HepG2 (cell line): ENCODE results near the gene DPP7. TPM values are rescaled to one million over a fixed set of nuclear protein-coding genes. Genes with fewer than 3 reads are reported as not detected.
A peak's percentile ranks its signal among the peaks of the same experiment; 100 is the strongest.

Source experiments
- ARNT2 ChIP-seq: sonication (generic); formaldehyde crosslinking; IDR thresholded peaks from 2 replicates; pipeline ENCODE4 v1.8.0; 2022; ENCODE audit warnings: mild to moderate bottlenecking, low read depth, missing genetic modification reagents, moderate library complexity
- ELF3 ChIP-seq: IDR thresholded peaks from 2 replicates; pipeline ENCODE4 v1.6.1; 2016; ENCODE audit warnings: missing genetic modification reagents, missing compliant biosample characterization
- ERF ChIP-seq: IDR thresholded peaks from 2 replicates; pipeline ENCODE4 v1.6.1; 2018; ENCODE audit warnings: missing biosample characterization, missing genetic modification reagents
- PAWR ChIP-seq: sonication (generic); formaldehyde crosslinking; IDR thresholded peaks from 2 replicates; pipeline ENCODE4 v1.4.0; 2020; ENCODE audit warnings: missing genetic modification reagents, mild to moderate bottlenecking, borderline replicate concordance
- SALL1 ChIP-seq: sonication (generic); formaldehyde crosslinking; IDR thresholded peaks from 2 replicates; pipeline ENCODE4 v1.8.0; 2022; ENCODE audit warnings: mild to moderate bottlenecking, missing genetic modification reagents
- SMAD1 ChIP-seq: sonication (generic); formaldehyde crosslinking; IDR thresholded peaks from 2 replicates; pipeline ENCODE4 v1.4.0; 2020; ENCODE audit warnings: missing genetic modification reagents, low read depth, mild to moderate bottlenecking, borderline replicate concordance
- SP4 ChIP-seq: sonication (generic); formaldehyde crosslinking; IDR thresholded peaks from 2 replicates; pipeline ENCODE4 v1.8.1; 2023; ENCODE audit warnings: mild to moderate bottlenecking, missing genetic modification reagents
- TARDBP ChIP-seq: sonication (generic); formaldehyde crosslinking; IDR thresholded peaks from 2 replicates; pipeline ENCODE4 v1.8.0; 2022; ENCODE audit warnings: mild to moderate bottlenecking, missing genetic modification reagents
- TOPORS ChIP-seq: sonication (generic); formaldehyde crosslinking; IDR thresholded peaks from 2 replicates; pipeline ENCODE4 v1.8.0; 2023; ENCODE audit warnings: mild to moderate bottlenecking, missing genetic modification reagents
- U2AF1 ChIP-seq: fragments of 200-400 bp; formaldehyde crosslinking; optimal IDR thresholded peaks from 2 replicates; pipeline ENCODE3; 2017; ENCODE audit warnings: mild to moderate bottlenecking, low read depth, low read length
- YEATS2 ChIP-seq: sonication (generic); formaldehyde crosslinking; IDR thresholded peaks from 2 replicates; pipeline ENCODE4 v1.4.0; 2020; ENCODE audit warnings: missing genetic modification reagents, borderline replicate concordance
- ZEB1 ChIP-seq: IDR thresholded peaks from 2 replicates; pipeline ENCODE4 v1.6.1; 2012; ENCODE audit warnings: mild to moderate bottlenecking, low read depth, inconsistent platforms; ENCODE audit not compliant: insufficient replicate concordance
- ZNF224 ChIP-seq: sonication (generic); formaldehyde crosslinking; IDR thresholded peaks from 2 replicates; pipeline ENCODE4 v1.5.0; 2020; ENCODE audit warnings: mild to moderate bottlenecking, missing genetic modification reagents
- ZNF3 ChIP-seq: IDR thresholded peaks from 2 replicates; pipeline ENCODE4 v1.7.0; 2017; ENCODE audit warnings: inconsistent platforms
- ZNF569 ChIP-seq: sonication (generic); formaldehyde crosslinking; IDR thresholded peaks from 2 replicates; pipeline ENCODE4 v1.5.0; 2020; ENCODE audit warnings: mild to moderate bottlenecking, missing genetic modification reagents, moderate library complexity, borderline replicate concordance
- ZNF775 ChIP-seq: sonication (generic); formaldehyde crosslinking; IDR thresholded peaks from 2 replicates; pipeline ENCODE4 v1.4.0; 2020; ENCODE audit warnings: missing genetic modification reagents, mild to moderate bottlenecking, moderate library complexity, borderline replicate concordance
- ZNF776 ChIP-seq: sonication (generic); formaldehyde crosslinking; IDR thresholded peaks from 2 replicates; pipeline ENCODE4 v1.4.0; 2020; ENCODE audit warnings: mild to moderate bottlenecking, missing genetic modification reagents
- polyA plus RNA-seq, 8 experiments: library from polyadenylated mRNA; depleted of rRNA in 3 of 8; stranded (reverse) in 7 of 8; unstranded in 1 of 8; fragments of >200 nt; fragmentation: Illumina TruSeq in 4 of 8; extraction: Trizol in 4 of 8; gene quantifications; 2 replicates each; pipeline versions ENCODE4 v1.2.1 to v1.2.3, GENCODE V29; 2011 to 2016; ENCODE audit warnings: low read depth in 4 of 8, missing spikeins in 1 of 8, mixed read lengths in 1 of 8; ENCODE audit not compliant: insufficient read depth in 1 of 8
- total RNA-seq, 5 experiments: library from RNA; depleted of rRNA; stranded (reverse); fragments of >200 nt; fragmentation: Illumina TruSeq; extraction: Trizol; gene quantifications; 2 replicates each; pipeline ENCODE4 v1.2.3, GENCODE V29; 2016; ENCODE audit warnings: low read depth in 1 of 5
- TF ChIP-seq, protein P1 (sequence below): sonication (generic); formaldehyde crosslinking; conservative IDR thresholded peaks from 2 replicates; pipeline ENCODE4 v1.4.0; 2020; ENCODE audit warnings: missing genetic modification reagents
- TF ChIP-seq, protein P2 (sequence below): sonication (generic); formaldehyde crosslinking; IDR thresholded peaks from 2 replicates; pipeline ENCODE4 v1.8.1; 2023; ENCODE audit warnings: missing genetic modification reagents, mild to moderate bottlenecking, borderline replicate concordance
- TF ChIP-seq, protein P3 (sequence below): sonication (generic); formaldehyde crosslinking; conservative IDR thresholded peaks from 2 replicates; pipeline ENCODE4 v1.4.0; 2020; ENCODE audit warnings: missing genetic modification reagents
- TF ChIP-seq, protein P4 (sequence below): sonication (generic); formaldehyde crosslinking; IDR thresholded peaks from 2 replicates; pipeline ENCODE4 v1.9.0; 2022; ENCODE audit warnings: low read depth, missing genetic modification reagents
- TF ChIP-seq, protein P5 (sequence below): sonication (generic); formaldehyde crosslinking; IDR thresholded peaks from 2 replicates; pipeline ENCODE4 v1.4.0; 2020; ENCODE audit warnings: missing genetic modification reagents
- TF ChIP-seq, protein P6 (sequence below): sonication (generic); formaldehyde crosslinking; IDR thresholded peaks from 2 replicates; pipeline ENCODE4 v1.4.0; 2020; ENCODE audit warnings: missing genetic modification reagents

DPP7 gene
- total and polyA plus RNA-seq, 2 of the 13 experiments (the other 11 are each of a cell fraction or from before 2014, with no cell fraction given): 1.2 to 4.5 TPM

DNA sequence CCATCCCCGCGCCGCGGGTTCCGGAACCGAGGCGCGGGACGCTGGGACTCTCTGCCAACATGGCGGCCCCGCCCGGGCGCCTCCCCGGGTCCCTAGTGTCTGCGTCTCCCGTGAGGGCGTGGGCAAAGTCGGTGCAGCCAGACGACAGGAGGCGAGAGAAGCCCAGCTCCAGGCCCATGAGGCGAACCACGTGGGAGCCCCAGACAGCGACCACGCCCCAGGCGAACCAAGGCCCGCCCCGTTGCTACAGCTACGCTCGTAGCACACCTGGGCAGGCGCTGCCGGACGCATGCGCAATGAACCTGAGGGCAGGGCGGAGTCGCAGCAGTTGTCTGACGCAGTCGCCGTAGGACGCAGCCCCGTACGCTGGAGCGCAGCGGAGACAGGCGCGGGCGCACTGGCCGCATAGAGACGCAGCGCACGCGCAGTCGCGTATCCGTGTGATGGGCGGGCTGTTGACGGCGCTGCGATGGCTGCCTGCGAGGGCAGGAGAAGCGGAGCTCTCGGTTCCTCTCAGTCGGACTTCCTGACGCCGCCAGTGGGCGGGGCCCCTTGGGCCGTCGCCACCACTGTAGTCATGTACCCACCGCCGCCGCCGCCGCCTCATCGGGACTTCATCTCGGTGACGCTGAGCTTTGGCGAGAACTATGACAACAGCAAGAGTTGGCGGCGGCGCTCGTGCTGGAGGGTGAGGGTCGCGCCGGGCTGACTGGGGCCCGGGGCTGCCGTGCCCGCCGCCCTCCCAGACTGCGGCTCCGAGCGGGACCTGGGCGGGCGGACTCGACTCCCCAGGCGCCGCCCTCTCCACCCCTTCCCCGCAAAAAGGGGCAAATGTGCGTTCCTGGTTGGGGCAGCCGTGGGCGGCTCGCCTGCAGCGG is 27.8 kb downstream of the DPP7 start, which contains the start of gene MAN1B1 (continued):
- TF ChIP-seq PAWR (no peak), SALL1 (CRISPR knock-in tag) (peak; percentile 57; the same call in 1 of the 2 replicates), ZNF569 (no peak), SP4 (CRISPR knock-in tag) (peak; percentile 85), ZNF224 (CRISPR knock-in tag) (no peak), TARDBP (CRISPR knock-in tag) (0 out of 2 replicates have a peak, but pooled peaks have one; percentile 37), ARNT2 (CRISPR knock-in tag) (no peak; the same call in 1 of the 2 replicates), ZEB1 (no peak), ERF (CRISPR knock-in tag) (peak; percentile 89), YEATS2 (CRISPR knock-in tag) (peak; percentile 78; the same call in 1 of the 2 replicates), SMAD1 (CRISPR knock-in tag) (no peak), ZNF3 (CRISPR knock-in tag) (no peak), TOPORS (CRISPR knock-in tag) (peak; percentile 31; the same call in 1 of the 2 replicates), ZNF776 (CRISPR knock-in tag) (peak; percentile 42; the same call in 1 of the 2 replicates), ZNF775 (CRISPR knock-in tag) (no peak), ELF3 (peak; percentile 55; the same call in 1 of the 2 replicates), U2AF1 (no peak)
- TF ChIP-seq, protein P1, sequence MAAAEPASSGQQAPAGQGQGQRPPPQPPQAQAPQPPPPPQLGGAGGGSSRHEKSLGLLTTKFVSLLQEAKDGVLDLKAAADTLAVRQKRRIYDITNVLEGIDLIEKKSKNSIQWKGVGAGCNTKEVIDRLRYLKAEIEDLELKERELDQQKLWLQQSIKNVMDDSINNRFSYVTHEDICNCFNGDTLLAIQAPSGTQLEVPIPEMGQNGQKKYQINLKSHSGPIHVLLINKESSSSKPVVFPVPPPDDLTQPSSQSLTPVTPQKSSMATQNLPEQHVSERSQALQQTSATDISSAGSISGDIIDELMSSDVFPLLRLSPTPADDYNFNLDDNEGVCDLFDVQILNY: no peak; the same call in 1 of the 2 replicates
- TF ChIP-seq, protein P2, sequence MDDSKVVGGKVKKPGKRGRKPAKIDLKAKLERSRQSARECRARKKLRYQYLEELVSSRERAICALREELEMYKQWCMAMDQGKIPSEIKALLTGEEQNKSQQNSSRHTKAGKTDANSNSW (CRISPR knock-in tag): no peak
- TF ChIP-seq, protein P3, sequence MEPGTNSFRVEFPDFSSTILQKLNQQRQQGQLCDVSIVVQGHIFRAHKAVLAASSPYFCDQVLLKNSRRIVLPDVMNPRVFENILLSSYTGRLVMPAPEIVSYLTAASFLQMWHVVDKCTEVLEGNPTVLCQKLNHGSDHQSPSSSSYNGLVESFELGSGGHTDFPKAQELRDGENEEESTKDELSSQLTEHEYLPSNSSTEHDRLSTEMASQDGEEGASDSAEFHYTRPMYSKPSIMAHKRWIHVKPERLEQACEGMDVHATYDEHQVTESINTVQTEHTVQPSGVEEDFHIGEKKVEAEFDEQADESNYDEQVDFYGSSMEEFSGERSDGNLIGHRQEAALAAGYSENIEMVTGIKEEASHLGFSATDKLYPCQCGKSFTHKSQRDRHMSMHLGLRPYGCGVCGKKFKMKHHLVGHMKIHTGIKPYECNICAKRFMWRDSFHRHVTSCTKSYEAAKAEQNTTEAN (CRISPR knock-in tag): no peak; the same call in 1 of the 2 replicates
- TF ChIP-seq, protein P4, sequence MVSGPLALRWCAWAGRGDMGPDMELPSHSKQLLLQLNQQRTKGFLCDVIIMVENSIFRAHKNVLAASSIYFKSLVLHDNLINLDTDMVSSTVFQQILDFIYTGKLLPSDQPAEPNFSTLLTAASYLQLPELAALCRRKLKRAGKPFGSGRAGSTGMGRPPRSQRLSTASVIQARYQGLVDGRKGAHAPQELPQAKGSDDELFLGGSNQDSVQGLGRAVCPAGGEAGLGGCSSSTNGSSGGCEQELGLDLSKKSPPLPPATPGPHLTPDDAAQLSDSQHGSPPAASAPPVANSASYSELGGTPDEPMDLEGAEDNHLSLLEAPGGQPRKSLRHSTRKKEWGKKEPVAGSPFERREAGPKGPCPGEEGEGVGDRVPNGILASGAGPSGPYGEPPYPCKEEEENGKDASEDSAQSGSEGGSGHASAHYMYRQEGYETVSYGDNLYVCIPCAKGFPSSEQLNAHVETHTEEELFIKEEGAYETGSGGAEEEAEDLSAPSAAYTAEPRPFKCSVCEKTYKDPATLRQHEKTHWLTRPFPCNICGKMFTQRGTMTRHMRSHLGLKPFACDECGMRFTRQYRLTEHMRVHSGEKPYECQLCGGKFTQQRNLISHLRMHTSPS (CRISPR knock-in tag): peak; percentile 39; the same call in 1 of the 2 replicates
- TF ChIP-seq, protein P5, sequence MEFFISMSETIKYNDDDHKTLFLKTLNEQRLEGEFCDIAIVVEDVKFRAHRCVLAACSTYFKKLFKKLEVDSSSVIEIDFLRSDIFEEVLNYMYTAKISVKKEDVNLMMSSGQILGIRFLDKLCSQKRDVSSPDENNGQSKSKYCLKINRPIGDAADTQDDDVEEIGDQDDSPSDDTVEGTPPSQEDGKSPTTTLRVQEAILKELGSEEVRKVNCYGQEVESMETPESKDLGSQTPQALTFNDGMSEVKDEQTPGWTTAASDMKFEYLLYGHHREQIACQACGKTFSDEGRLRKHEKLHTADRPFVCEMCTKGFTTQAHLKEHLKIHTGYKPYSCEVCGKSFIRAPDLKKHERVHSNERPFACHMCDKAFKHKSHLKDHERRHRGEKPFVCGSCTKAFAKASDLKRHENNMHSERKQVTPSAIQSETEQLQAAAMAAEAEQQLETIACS (CRISPR knock-in tag): peak; percentile 56; the same call in 1 of the 2 replicates
- TF ChIP-seq, protein P6, sequence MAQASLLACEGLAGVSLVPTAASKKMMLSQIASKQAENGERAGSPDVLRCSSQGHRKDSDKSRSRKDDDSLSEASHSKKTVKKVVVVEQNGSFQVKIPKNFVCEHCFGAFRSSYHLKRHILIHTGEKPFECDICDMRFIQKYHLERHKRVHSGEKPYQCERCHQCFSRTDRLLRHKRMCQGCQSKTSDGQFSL (CRISPR knock-in tag): no peak
